Measurements from ENCODE around the gene TAP1.
A peak's percentile ranks its signal among the peaks of the same experiment; 100 is the strongest.

- TF ChIP-seq POLR2AphosphoS5 (IDR thresholded peaks at IDR 0.05): peak; percentile 77
- peak; percentile 91 to 98 (median 97) for TF ChIP-seq CTCF (IDR thresholded peaks at IDR 0.05)
- TF ChIP-seq POLR2A (IDR thresholded peaks at IDR 0.05): peak; percentile 15 to 45
Observed at GRCh38 chr6:32838114-32838958, 15.2 kb downstream of the TAP1 start, which contains the start of gene TAP2.
